LHCN-M2 (cell line): Measurements from ENCODE around the gene ZNF521. TPM values are rescaled to one million over a fixed set of nuclear protein-coding genes. Genes with fewer than 3 reads are reported as not detected.

Experiments used
- DNase-seq: peaks from one replicate; pipeline ENCODE4 v3.0.0-alpha.2; 2012; ENCODE audit warnings: low read depth
- total RNA-seq: library from RNA; depleted of rRNA; stranded (reverse); fragments of >200 nt; gene quantifications from 2 replicates; pipeline ENCODE4 v1.2.3, GENCODE V29; 2014

The ZNF521 gene
- total RNA-seq, 1 experiment from 2014 or later, result 19.7 TPM

- DNase-seq, result no peak
Measured at GRCh38 chr18:25132786-25133496, 219.0 kb downstream of the ZNF521 start.

- peak; percentile 8 for DNase-seq
Measured at GRCh38 chr18:25126751-25127150, 225.2 kb downstream of the ZNF521 start.

GRCh38 chr18:25125680-25126079 lies 226.3 kb downstream of the ZNF521 start:
- no peak for DNase-seq

- DNase-seq, result no peak
Measured at GRCh38 chr18:25123438-25124232, 228.3 kb downstream of the ZNF521 start.

DNA sequence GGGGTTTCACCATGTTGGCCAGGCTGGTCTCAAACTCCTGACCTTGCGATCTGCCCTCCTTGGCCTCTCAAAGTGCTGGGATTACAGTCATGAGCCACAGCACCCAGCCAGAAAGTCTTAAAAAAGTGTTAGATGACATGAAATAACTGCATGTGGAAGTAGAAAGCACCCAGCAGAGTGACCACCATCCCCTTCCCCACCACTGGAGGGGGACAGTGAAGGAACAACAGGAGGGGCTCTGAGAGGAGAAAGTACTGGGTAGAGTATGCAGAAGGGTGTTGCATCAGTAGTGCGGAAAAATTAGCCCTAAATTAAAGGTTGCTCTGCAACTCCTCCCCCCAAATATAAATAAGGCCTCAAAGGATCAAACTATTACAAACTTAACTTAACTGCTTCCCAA lies 230.5 kb downstream of the ZNF521 start:
- DNase-seq, result no peak

- no peak for DNase-seq
Measured at GRCh38 chr18:25113566-25113965, 238.4 kb downstream of the ZNF521 start.

GRCh38 chr18:25112821-25113434 lies 239.0 kb downstream of the ZNF521 start:
- no peak for DNase-seq

- DNase-seq, result peak; percentile 34
Measured at GRCh38 chr18:25111377-25112288, 240.3 kb downstream of the ZNF521 start.

- peak; percentile 73 for DNase-seq
Measured at GRCh38 chr18:25109484-25109883, 242.5 kb downstream of the ZNF521 start.

DNA sequence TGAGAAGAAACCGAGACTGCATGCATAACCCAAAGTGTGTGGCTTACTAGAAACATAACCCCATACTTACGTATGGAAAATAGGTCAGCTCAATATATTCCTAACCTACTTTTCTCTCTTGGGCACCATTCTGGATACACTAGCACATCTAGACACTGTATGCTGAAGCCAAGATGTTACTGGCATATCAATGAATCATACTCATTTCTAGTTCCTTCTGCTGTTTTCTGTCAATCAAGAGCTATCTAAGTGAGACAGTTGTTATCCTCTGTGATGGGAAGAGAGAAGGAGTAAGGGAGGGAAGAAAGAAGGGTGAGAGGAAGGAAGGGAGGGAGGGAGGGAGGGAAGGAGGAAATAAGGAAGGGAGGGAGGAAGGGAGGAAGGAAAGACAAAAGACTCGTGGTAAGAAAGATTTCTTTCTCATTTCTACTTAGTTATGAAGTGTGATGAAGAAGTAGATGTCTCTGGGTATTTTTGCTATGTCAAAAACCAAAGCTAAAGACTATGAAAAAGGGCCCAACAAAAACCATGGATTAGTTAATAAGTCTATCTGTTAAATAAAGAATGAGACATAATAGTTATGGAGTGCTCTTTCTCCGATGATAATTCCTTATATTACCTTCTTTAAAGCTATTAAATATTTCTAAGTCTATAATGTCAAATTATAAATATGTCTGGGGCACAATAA lies 248.4 kb downstream of the ZNF521 start:
- peak; percentile 39 for DNase-seq

- no peak for DNase-seq
Measured at GRCh38 chr18:25102662-25103061, 249.3 kb downstream of the ZNF521 start.

- no peak for DNase-seq
Measured at GRCh38 chr18:25100418-25100817, 251.5 kb downstream of the ZNF521 start.

- peak; percentile 34 for DNase-seq
Measured at GRCh38 chr18:25099895-25100294, 252.1 kb downstream of the ZNF521 start.

DNA sequence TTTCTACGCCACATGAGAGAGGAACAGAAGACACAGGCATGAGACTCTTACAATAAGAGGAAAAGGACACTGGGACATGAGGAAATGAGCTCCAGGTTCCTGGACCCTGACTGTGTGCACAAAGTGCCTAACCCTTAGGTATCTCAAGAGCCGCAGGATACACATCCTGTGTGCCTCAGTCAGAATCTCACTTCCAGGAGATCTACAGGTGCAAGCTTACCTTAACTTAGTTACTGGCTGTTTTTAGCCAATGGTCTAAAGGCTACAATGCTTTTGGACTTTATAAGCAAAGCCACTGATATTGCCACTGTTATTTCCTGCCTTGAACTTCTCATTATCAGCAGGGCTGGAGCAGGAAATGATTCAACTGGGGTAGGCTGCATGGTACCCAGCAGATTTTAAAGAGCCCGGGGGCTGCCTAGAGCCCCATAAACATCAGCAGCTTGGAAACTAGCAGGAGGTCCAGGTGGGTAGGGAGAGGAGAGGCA lies 254.4 kb downstream of the ZNF521 start:
- no peak for DNase-seq

GRCh38 chr18:25097057-25097456 lies 254.9 kb downstream of the ZNF521 start:
- DNase-seq, result no peak

- no peak for DNase-seq
Measured at GRCh38 chr18:25093141-25093540, 258.8 kb downstream of the ZNF521 start.

DNA sequence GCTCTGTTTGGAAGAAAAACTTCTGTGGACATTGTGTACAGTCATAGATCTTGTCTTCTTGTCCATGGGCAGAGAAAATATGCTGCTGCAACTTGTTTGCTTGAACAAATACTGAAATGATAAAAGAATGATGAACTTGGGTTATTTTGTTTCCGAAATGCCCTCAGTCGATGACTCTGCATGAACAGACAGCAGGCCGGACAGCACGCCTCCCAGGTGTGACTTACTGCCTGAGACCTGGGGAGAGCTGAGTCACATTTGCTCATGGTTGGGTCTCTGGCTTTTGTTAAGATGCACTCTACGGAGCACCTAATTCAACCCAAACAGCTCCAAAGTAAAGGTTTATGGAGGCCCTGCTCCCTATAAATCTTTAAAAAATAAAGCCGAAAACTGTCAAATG lies 262.5 kb downstream of the ZNF521 start:
- no peak for DNase-seq

DNA sequence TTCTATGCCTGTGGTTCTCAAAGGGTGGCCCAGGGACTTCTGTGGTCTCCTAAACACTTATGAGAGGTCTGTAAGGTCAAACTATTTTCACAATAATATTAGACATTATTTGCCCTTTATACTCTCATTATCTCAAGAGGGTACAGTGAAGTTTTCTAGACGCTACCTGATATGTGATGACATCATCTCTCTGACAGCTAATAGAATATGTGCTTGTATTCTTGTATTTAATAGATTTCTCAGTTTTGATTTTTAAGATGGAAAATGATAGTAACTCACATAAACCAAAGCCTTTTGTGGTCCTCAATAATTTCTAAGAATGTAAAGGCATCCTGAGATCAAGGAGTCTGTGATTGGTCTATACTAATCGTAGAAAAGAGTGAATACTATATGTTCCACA lies 265.1 kb downstream of the ZNF521 start:
- no peak for DNase-seq

DNA sequence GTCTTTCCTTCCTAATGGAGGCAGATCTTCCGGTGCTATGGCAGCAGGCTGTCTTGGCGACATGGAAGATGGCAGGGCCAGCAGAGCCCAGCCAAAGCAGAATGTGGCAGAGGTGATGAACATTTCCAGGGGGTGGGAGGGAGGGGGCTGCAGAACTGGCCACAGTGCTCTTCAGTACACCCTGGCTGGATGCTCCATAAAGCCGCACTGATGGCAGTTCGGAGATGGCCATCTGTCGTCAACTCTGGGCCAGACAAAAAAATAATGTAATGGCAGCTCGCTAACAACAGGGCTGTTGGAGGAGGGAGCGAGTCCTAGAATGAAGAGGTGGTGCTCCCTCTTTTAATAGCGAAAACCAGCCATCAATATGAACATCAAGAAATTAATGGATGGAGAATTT lies 271.0 kb downstream of the ZNF521 start:
- DNase-seq, result no peak

GRCh38 chr18:25080211-25080610 lies 271.8 kb downstream of the ZNF521 start:
- no peak for DNase-seq
